Osteocyte (in vitro differentiated cells): Measurements from ENCODE around the gene TRMT61A. TPM values are rescaled to one million over a fixed set of nuclear protein-coding genes. Genes with fewer than 3 reads are reported as not detected.

Source experiments
- DNase-seq: peaks from one replicate; pipeline ENCODE4 v3.0.0; 2021; ENCODE audit warnings: mixed read lengths; ENCODE audit not compliant: unreplicated experiment; ENCODE audit errors: extremely low spot score
- H3K27ac Mint-ChIP-seq: one replicate; pipeline ENCODE4 v1.8.0; 2021; ENCODE audit warnings: mild to moderate bottlenecking, mixed read lengths; ENCODE audit not compliant: unreplicated experiment
- H3K27me3 Mint-ChIP-seq: one replicate; pipeline ENCODE4 v1.8.0; 2021; ENCODE audit warnings: mixed read lengths; ENCODE audit not compliant: unreplicated experiment
- H3K36me3 Mint-ChIP-seq: one replicate; pipeline ENCODE4 v1.8.0; 2021; ENCODE audit warnings: mixed read lengths; ENCODE audit not compliant: unreplicated experiment
- H3K4me1 Mint-ChIP-seq: one replicate; pipeline ENCODE4 v1.8.0; 2021; ENCODE audit warnings: mixed read lengths; ENCODE audit not compliant: unreplicated experiment
- H3K4me3 Mint-ChIP-seq: one replicate; pipeline ENCODE4 v1.8.0; 2021; ENCODE audit warnings: mild to moderate bottlenecking, moderate library complexity, mixed read lengths; ENCODE audit not compliant: unreplicated experiment
- H3K9me3 Mint-ChIP-seq: one replicate; pipeline ENCODE4 v1.8.0; 2021; ENCODE audit warnings: mixed read lengths; ENCODE audit not compliant: unreplicated experiment
- CTCF ChIP-seq: fragments of 200-600 bp; sonication (generic); IDR thresholded peaks from 2 replicates; pipeline ENCODE4 v1.5.0; 2021; ENCODE audit warnings: antibody characterized with exemption, mild to moderate bottlenecking, moderate library complexity
- total RNA-seq: library from RNA; stranded (reverse); gene quantifications from 2 replicates; pipeline ENCODE4 v1.2.1, GENCODE V29; 2021

Gene TRMT61A
- total RNA-seq, 1 donor from 2014 or later: 11.5 TPM

DNA sequence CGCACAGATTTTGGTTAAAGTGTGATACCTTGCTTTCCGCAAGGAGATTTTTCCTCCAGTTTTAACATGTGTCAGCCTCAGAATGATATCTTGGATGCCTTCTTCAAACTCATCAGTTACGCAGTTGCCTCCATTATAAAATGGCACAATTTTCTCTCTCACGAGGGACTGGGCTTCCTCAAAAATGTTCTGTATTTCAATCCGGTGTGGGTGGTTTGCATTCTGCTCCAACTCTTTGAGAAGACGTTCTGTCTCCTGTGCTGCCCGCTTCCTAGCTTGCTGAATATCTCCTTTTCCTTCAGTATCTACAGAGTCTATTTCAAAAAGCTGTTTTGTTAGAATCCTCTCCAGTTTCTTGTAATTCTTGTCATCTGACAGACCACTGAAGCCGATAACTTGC lies 31.7 kb downstream of the TRMT61A start:
- Mint-ChIP-seq H3K36me3 (peaks cover 13% of the 10 kb centered on the region), H3K9me3 (no peaks in the 10 kb centered on the region), H3K4me3 (peak overlapping the region; percentile 94), H3K4me1 (peaks cover 39% of the 10 kb centered on the region), H3K27me3 (no peaks in the 10 kb centered on the region), H3K27ac (no peak overlapping the region)
- DNase-seq: no peak
- no peak for TF ChIP-seq CTCF

DNA sequence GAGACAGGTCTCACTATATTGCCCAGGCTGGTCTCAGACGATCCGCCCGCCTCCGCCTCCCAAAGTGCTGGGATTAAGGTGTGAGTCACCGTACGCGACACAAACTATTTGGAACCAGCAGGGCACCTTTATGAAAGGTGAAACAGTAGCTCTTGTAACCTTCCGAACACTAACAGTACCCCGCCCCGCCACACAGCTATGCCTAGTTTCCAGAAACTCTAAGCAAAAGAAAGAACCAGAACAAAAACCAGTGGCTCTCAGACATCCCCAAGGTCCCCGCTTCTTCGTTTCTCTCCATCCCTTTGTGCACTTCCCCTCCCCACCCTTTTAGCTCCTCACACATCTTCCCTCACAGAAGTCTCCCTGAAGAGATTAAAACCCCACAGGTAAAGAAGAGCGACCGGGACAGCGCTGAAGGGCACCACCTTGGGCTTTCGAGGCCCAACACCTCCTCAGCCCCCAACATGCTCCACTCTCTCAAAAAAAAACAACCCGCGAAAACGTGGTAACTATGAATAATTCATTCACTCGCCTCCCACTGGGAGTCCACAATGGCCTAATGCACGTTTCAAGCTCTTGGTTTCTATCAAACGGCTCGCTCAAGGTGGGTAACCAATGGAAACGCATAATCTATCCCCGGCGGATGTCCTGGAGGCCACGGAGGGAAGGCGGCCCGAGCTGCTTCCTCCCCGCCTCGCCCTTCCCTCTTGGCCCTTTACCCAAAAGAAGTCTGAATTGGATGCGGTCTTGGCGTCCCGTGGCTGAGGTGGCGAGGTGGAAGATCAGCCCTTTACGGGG lies 32.6 kb downstream of the TRMT61A start:
- TF ChIP-seq CTCF: no peak
- H3K27ac Mint-ChIP-seq: peak overlapping the region; percentile 91
- DNase-seq: no peak
- no peaks in the 10 kb centered on the region for H3K27me3 Mint-ChIP-seq
- H3K4me3 Mint-ChIP-seq: peak overlapping the region; percentile 94
- H3K9me3 Mint-ChIP-seq: no peaks in the 10 kb centered on the region
- H3K36me3 Mint-ChIP-seq: peaks cover 13% of the 10 kb centered on the region
- H3K4me1 Mint-ChIP-seq: peaks cover 39% of the 10 kb centered on the region

DNA sequence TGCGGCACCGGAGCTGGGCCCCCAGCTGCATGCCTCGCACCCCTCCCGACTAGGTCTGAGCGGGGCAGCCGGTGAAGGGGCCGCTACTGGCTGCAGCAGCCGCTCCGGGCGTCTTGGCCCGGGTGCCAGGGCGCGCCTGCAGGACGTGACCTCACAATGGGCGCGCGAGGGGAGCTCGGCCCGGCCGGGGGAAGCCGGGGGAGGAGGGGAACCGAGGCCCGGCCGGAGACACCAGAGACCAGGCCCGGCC lies 33.1 kb downstream of the TRMT61A start:
- H3K9me3 Mint-ChIP-seq: no peaks in the 10 kb centered on the region
- no peaks in the 10 kb centered on the region for H3K27me3 Mint-ChIP-seq
- peaks cover 39% of the 10 kb centered on the region for H3K4me1 Mint-ChIP-seq
- H3K27ac Mint-ChIP-seq: peak overlapping the region; percentile 91
- H3K36me3 Mint-ChIP-seq: peaks cover 13% of the 10 kb centered on the region
- no peak for TF ChIP-seq CTCF
- DNase-seq: no peak
- peak overlapping the region; percentile 94 for H3K4me3 Mint-ChIP-seq

DNA sequence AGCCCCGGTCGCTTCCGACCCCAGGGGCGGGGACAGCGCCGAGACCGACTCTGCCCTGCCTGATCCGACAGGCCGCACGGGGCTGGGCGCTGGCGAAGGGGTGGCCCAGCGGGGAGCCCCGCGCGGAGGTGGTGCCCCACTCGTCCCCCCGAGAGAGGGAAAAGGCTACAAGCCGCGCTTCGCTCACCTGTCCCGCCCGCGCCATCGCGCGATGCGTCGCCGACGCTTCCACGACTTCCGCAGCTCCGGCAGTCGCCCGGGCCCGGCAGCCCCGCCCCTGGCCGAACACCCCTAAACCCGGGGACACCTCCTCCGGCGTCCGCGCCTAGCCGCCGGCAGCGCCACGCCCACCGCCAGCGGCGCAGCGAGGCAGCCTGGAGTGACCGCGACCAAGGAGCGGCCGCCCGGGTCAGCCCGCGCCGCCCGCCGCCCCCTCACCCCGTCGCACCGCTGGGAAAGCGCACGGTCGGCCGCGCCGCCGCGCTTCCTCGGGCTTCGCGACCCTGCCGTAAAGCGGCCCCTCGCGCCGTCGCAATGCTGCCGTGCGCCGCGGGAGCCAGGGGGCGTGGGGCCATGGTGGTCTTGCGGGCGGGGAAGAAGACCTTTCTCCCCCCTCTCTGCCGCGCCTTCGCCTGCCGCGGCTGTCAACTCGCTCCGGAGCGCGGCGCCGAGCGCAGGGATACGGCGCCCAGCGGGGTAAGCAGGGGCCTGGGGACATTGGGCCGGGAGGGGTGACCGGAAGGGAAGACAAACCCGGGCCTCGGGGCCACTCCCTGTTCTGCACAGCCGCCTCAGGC lies 33.6 kb downstream of the TRMT61A start, which contains the start of the genes BAG5 and COA8:
Gene BAG5 (minus strand): TSS at position 229 of the 797 bp plus-strand sequence. CDS start 1,493 bp downstream, outside the sequence.
Gene COA8 (plus strand): TSS at position 532 of the 797 bp plus-strand sequence. CDS start 42 bp downstream, at position 574.
- peak; percentile 93 for DNase-seq
- peaks cover 13% of the 10 kb centered on the region for H3K36me3 Mint-ChIP-seq
- no peaks in the 10 kb centered on the region for H3K27me3 Mint-ChIP-seq
- no peak for TF ChIP-seq CTCF
- H3K9me3 Mint-ChIP-seq: no peaks in the 10 kb centered on the region
- peak within 1 kb of the TSS; percentile 91 for H3K27ac Mint-ChIP-seq
- H3K4me1 Mint-ChIP-seq: peaks cover 39% of the 10 kb centered on the region
- H3K4me3 Mint-ChIP-seq: peak within 1 kb of the TSS; percentile 94

- Mint-ChIP-seq H3K4me3 (peak overlapping the region; percentile 85), H3K36me3 (peaks cover 15% of the 10 kb centered on the region), H3K27me3 (no peaks in the 10 kb centered on the region), H3K9me3 (no peaks in the 10 kb centered on the region), H3K4me1 (peaks cover 44% of the 10 kb centered on the region), H3K27ac (peak overlapping the region; percentile 46)
- TF ChIP-seq CTCF: no peak
- no peak for DNase-seq
Observed at GRCh38 chr14:103563226-103563620, 34.2 kb downstream of the TRMT61A start.
